ENCODE measurements around the gene BTBD7. TPM values are rescaled to one million over a fixed set of nuclear protein-coding genes. Genes with fewer than 3 reads are reported as not detected.

BTBD7 gene
- total and polyA plus RNA-seq, 9 of the 15 experiments (the other 6 are each of a cell fraction or from before 2014, with no cell fraction given): 2.5 to 12.9 (median 6.2) TPM

GRCh38 chr14:93317875-93318807, 14.7 kb downstream of the BTBD7 start (continued):
- TF ChIP-seq ZMIZ1 (IDR thresholded peaks at IDR 0.05; ENCODE audit: low read depth in 2 of 2, low read length in 2 of 2): no peak
- no peak for TF ChIP-seq NR4A1 (CRISPR knock-in tag; IDR thresholded peaks at IDR 0.05)
- TF ChIP-seq NR4A1 (tag; IDR thresholded peaks at IDR 0.05): no peak
- TF ChIP-seq, protein P1, sequence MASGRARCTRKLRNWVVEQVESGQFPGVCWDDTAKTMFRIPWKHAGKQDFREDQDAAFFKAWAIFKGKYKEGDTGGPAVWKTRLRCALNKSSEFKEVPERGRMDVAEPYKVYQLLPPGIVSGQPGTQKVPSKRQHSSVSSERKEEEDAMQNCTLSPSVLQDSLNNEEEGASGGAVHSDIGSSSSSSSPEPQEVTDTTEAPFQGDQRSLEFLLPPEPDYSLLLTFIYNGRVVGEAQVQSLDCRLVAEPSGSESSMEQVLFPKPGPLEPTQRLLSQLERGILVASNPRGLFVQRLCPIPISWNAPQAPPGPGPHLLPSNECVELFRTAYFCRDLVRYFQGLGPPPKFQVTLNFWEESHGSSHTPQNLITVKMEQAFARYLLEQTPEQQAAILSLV (tag; IDR thresholded peaks at IDR 0.05): no peak
- no peak for TF ChIP-seq ZBTB1 (CRISPR knock-in tag; IDR thresholded peaks at IDR 0.05; ENCODE audit: borderline replicate concordance, low read depth)
- TF ChIP-seq ZNF324 (CRISPR knock-in tag; IDR thresholded peaks at IDR 0.05): no peak
- TF ChIP-seq, protein P2, sequence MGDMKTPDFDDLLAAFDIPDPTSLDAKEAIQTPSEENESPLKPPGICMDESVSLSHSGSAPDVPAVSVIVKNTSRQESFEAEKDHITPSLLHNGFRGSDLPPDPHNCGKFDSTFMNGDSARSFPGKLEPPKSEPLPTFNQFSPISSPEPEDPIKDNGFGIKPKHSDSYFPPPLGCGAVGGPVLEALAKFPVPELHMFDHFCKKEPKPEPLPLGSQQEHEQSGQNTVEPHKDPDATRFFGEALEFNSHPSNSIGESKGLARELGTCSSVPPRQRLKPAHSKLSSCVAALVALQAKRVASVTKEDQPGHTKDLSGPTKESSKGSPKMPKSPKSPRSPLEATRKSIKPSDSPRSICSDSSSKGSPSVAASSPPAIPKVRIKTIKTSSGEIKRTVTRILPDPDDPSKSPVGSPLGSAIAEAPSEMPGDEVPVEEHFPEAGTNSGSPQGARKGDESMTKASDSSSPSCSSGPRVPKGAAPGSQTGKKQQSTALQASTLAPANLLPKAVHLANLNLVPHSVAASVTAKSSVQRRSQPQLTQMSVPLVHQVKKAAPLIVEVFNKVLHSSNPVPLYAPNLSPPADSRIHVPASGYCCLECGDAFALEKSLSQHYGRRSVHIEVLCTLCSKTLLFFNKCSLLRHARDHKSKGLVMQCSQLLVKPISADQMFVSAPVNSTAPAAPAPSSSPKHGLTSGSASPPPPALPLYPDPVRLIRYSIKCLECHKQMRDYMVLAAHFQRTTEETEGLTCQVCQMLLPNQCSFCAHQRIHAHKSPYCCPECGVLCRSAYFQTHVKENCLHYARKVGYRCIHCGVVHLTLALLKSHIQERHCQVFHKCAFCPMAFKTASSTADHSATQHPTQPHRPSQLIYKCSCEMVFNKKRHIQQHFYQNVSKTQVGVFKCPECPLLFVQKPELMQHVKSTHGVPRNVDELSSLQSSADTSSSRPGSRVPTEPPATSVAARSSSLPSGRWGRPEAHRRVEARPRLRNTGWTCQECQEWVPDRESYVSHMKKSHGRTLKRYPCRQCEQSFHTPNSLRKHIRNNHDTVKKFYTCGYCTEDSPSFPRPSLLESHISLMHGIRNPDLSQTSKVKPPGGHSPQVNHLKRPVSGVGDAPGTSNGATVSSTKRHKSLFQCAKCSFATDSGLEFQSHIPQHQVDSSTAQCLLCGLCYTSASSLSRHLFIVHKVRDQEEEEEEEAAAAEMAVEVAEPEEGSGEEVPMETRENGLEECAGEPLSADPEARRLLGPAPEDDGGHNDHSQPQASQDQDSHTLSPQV (IDR thresholded peaks at IDR 0.05): peak; percentile 39; the same call in 1 of the 2 replicates
- no peak for TF ChIP-seq YBX1 (IDR thresholded peaks at IDR 0.05)
- TF ChIP-seq GTF2A2 (tag; IDR thresholded peaks at IDR 0.05): no peak
- no peak for TF ChIP-seq SIRT6 (IDR thresholded peaks at IDR 0.05; ENCODE audit: low read depth, low read length)
- TF ChIP-seq PHB (CRISPR knock-in tag; IDR thresholded peaks at IDR 0.05): no peak
- TF ChIP-seq ZNF212 (CRISPR knock-in tag; IDR thresholded peaks at IDR 0.05): no peak
- peak; percentile 51; the same call in 1 of the 2 replicates for TF ChIP-seq MAFK (IDR thresholded peaks at IDR 0.05; ENCODE audit: low read length)
- no peak for TF ChIP-seq TSHZ1 (CRISPR knock-in tag; IDR thresholded peaks at IDR 0.05)
- TF ChIP-seq CBX2 (IDR thresholded peaks at IDR 0.05; ENCODE audit: insufficient read depth, low read length, poor library complexity, severe bottlenecking): no peak

Data from K562 (cell line).